K562 (cell line): ENCODE measurements around the gene DEPP1. TPM values are rescaled to one million over a fixed set of nuclear protein-coding genes. Genes with fewer than 3 reads are reported as not detected.

Source experiments
- CREM ChIP-seq: IDR thresholded peaks from 2 replicates; pipeline ENCODE4 v1.6.1; 2014; ENCODE audit warnings: antibody characterized with exemption, low read depth
- EZH2 ChIP-seq: IDR thresholded peaks from 2 replicates; pipeline ENCODE4 v1.6.1; 2012; ENCODE audit warnings: low read depth, mild to moderate bottlenecking, inconsistent platforms, low read length, borderline replicate concordance
- FIP1L1 ChIP-seq: fragments of 200-400 bp; formaldehyde crosslinking; IDR thresholded peaks from 2 replicates; pipeline ENCODE4 v1.6.1; 2018; ENCODE audit warnings: mild to moderate bottlenecking, low read depth, low read length; ENCODE audit not compliant: poor library complexity, severe bottlenecking
- IRF2 ChIP-seq: sonication (generic); formaldehyde crosslinking; IDR thresholded peaks from 2 replicates; pipeline ENCODE4 v1.8.1; 2022; ENCODE audit warnings: mild to moderate bottlenecking, missing genetic modification reagents
- NR1H2 ChIP-seq: sonication (generic); formaldehyde crosslinking; IDR thresholded peaks from 2 replicates; pipeline ENCODE4 v1.4.0; 2020; ENCODE audit warnings: mild to moderate bottlenecking, missing genetic modification reagents
- RAD51 ChIP-seq: fragments of 450-650 bp; IDR thresholded peaks from 2 replicates; pipeline ENCODE4 v1.7.1; 2016; ENCODE audit warnings: low read depth, mild to moderate bottlenecking, borderline replicate concordance
- RBM25 ChIP-seq: fragments of 200-400 bp; formaldehyde crosslinking; IDR thresholded peaks from 2 replicates; pipeline ENCODE4 v1.6.1; 2018; ENCODE audit warnings: low read length, low read depth, moderate library complexity; ENCODE audit not compliant: severe bottlenecking
- TAF9B ChIP-seq: fragments of 450-650 bp; IDR thresholded peaks from 2 replicates; pipeline ENCODE4 v1.6.1; 2018; ENCODE audit warnings: mild to moderate bottlenecking; ENCODE audit not compliant: partially characterized antibody
- TCF7L2 ChIP-seq: fragments of 150-350 bp; IDR thresholded peaks from 2 replicates; pipeline ENCODE4 v1.6.1; 2016; ENCODE audit warnings: low read depth, mild to moderate bottlenecking, low read length, moderate library complexity
- ZBTB8A ChIP-seq: fragments of 450-650 bp; IDR thresholded peaks from 2 replicates; pipeline ENCODE4 v1.6.1; 2018; ENCODE audit warnings: mild to moderate bottlenecking, moderate library complexity; ENCODE audit not compliant: partially characterized antibody
- ZNF316 ChIP-seq: fragments of 450-650 bp; IDR thresholded peaks from 2 replicates; pipeline ENCODE4 v1.6.1; 2016
- ZNF324 ChIP-seq: fragments of 250-450 bp; sonication (Bioruptor Pico); IDR thresholded peaks from 2 replicates; pipeline ENCODE4 v1.4.0; 2020; ENCODE audit warnings: mild to moderate bottlenecking
- ZNF444 ChIP-seq: fragments of 250-450 bp; sonication (Bioruptor Pico); IDR thresholded peaks from 2 replicates; pipeline ENCODE4 v1.4.0; 2020; ENCODE audit warnings: mild to moderate bottlenecking, moderate library complexity
- ZNF584 ChIP-seq: fragments of 200-800 bp; sonication (Bioruptor generic); IDR thresholded peaks from 2 replicates; pipeline ENCODE4 v1.6.1; 2016; ENCODE audit warnings: low read depth, mild to moderate bottlenecking, missing genetic modification characterization, missing compliant biosample characterization
- polyA plus RNA-seq, 8 experiments: library from polyadenylated mRNA; depleted of rRNA in 4 of 8; stranded (reverse) in 5 of 8; unstranded in 3 of 8; fragments of >200 nt; fragmentation: Nextera tagmentation in 2 of 8; fragmentation: Illumina TruSeq in 1 of 8; extraction: Ambion mirVana in 2 of 8; extraction: Trizol in 1 of 8; gene quantifications; 2 replicates each; pipeline versions ENCODE4 v1.2.1 to v1.2.3, GENCODE V29; 2011 to 2014; ENCODE audit warnings: inconsistent platforms in 1 of 8, missing spikeins in 1 of 8
- total RNA-seq, 7 experiments: library from RNA; depleted of rRNA in 6 of 7; stranded (reverse); fragments of >200 nt in 6 of 7; fragmentation: Illumina TruSeq in 2 of 7; extraction: Trizol in 2 of 7; gene quantifications; 2 replicates each; pipeline versions ENCODE4 v1.2.1 to v1.2.3, GENCODE V29; 2011 to 2021; ENCODE audit warnings: low replicate concordance in 1 of 7
- TF ChIP-seq, protein P1 (sequence below), 2 experiments: fragments of 450-650 bp; IDR thresholded peaks; 2 replicates each; pipeline ENCODE4 v1.6.1; 2016
- TF ChIP-seq, protein P2 (sequence below), 2 experiments: fragments of 450-650 bp; formaldehyde crosslinking in 1 of 2; IDR thresholded peaks; 2 replicates each; pipeline versions ENCODE4 v1.4.0 to v1.6.1; 2014 to 2020; ENCODE audit warnings: mild to moderate bottlenecking in 2 of 2, borderline replicate concordance in 1 of 2, low read depth in 1 of 2
- TF ChIP-seq, protein P3 (sequence below): fragments of 250-450 bp; sonication (Bioruptor Pico); IDR thresholded peaks from 2 replicates; pipeline ENCODE4 v1.5.0; 2021; ENCODE audit warnings: mild to moderate bottlenecking, borderline replicate concordance

DEPP1 gene
- total and polyA plus RNA-seq, 9 of the 15 experiments (the other 6 are each of a cell fraction or from before 2014, with no cell fraction given) = 0.04 to 0.54 (median 0.20) TPM; not detected in 1

DNA sequence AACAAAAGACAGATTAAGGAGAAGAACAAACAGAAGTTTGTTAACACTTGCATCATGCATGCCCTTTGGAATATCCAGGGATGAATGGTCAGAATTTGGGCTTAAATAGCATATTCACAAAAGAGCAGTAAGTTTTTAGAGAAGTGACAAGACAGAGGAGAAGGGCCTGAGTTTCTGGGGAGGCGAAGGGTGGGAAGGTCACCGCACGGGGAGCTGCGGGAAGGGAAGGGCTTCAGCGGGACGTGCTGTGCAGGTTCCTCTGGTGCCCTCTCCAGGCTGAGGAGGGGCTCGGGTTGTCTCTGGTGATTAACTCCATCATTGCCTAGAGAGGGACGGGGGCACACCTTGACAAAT, 11.7 kb upstream of the DEPP1 start (continued):
- TF ChIP-seq IRF2 (CRISPR knock-in tag) = no peak
- no peak for TF ChIP-seq TAF9B
- no peak for TF ChIP-seq ZNF316
- no peak for TF ChIP-seq EZH2
- no peak for TF ChIP-seq NR1H2 (CRISPR knock-in tag)
- no peak for TF ChIP-seq FIP1L1
- no peak for TF ChIP-seq ZNF324 (CRISPR knock-in tag)
- TF ChIP-seq ZNF444 (CRISPR knock-in tag) = no peak
- no peak for TF ChIP-seq ZBTB8A
- TF ChIP-seq RBM25 = no peak
- TF ChIP-seq, protein P1, sequence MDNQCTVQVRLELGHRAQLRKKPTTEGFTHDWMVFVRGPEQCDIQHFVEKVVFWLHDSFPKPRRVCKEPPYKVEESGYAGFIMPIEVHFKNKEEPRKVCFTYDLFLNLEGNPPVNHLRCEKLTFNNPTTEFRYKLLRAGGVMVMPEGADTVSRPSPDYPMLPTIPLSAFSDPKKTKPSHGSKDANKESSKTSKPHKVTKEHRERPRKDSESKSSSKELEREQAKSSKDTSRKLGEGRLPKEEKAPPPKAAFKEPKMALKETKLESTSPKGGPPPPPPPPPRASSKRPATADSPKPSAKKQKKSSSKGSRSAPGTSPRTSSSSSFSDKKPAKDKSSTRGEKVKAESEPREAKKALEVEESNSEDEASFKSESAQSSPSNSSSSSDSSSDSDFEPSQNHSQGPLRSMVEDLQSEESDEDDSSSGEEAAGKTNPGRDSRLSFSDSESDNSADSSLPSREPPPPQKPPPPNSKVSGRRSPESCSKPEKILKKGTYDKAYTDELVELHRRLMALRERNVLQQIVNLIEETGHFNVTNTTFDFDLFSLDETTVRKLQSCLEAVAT (IDR thresholded peaks at IDR 0.05) = peak in 1 of 2 experiments; percentile 59; a peak in 1 of 4 replicates
- no peak for TF ChIP-seq TCF7L2
- 0 out of 2 replicates have a peak, but pooled peaks have one; percentile 16 for TF ChIP-seq CREM
- TF ChIP-seq ZNF584 (CRISPR knock-in tag) = no peak
- no peak for TF ChIP-seq RAD51
- TF ChIP-seq, protein P2, sequence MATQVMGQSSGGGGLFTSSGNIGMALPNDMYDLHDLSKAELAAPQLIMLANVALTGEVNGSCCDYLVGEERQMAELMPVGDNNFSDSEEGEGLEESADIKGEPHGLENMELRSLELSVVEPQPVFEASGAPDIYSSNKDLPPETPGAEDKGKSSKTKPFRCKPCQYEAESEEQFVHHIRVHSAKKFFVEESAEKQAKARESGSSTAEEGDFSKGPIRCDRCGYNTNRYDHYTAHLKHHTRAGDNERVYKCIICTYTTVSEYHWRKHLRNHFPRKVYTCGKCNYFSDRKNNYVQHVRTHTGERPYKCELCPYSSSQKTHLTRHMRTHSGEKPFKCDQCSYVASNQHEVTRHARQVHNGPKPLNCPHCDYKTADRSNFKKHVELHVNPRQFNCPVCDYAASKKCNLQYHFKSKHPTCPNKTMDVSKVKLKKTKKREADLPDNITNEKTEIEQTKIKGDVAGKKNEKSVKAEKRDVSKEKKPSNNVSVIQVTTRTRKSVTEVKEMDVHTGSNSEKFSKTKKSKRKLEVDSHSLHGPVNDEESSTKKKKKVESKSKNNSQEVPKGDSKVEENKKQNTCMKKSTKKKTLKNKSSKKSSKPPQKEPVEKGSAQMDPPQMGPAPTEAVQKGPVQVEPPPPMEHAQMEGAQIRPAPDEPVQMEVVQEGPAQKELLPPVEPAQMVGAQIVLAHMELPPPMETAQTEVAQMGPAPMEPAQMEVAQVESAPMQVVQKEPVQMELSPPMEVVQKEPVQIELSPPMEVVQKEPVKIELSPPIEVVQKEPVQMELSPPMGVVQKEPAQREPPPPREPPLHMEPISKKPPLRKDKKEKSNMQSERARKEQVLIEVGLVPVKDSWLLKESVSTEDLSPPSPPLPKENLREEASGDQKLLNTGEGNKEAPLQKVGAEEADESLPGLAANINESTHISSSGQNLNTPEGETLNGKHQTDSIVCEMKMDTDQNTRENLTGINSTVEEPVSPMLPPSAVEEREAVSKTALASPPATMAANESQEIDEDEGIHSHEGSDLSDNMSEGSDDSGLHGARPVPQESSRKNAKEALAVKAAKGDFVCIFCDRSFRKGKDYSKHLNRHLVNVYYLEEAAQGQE (IDR thresholded peaks at IDR 0.05; ENCODE audit: borderline replicate concordance) = peak; percentile 86
- TF ChIP-seq, protein P2 (CRISPR knock-in tag; IDR thresholded peaks at IDR 0.05; ENCODE audit: low read depth) = no peak
- TF ChIP-seq, protein P3, sequence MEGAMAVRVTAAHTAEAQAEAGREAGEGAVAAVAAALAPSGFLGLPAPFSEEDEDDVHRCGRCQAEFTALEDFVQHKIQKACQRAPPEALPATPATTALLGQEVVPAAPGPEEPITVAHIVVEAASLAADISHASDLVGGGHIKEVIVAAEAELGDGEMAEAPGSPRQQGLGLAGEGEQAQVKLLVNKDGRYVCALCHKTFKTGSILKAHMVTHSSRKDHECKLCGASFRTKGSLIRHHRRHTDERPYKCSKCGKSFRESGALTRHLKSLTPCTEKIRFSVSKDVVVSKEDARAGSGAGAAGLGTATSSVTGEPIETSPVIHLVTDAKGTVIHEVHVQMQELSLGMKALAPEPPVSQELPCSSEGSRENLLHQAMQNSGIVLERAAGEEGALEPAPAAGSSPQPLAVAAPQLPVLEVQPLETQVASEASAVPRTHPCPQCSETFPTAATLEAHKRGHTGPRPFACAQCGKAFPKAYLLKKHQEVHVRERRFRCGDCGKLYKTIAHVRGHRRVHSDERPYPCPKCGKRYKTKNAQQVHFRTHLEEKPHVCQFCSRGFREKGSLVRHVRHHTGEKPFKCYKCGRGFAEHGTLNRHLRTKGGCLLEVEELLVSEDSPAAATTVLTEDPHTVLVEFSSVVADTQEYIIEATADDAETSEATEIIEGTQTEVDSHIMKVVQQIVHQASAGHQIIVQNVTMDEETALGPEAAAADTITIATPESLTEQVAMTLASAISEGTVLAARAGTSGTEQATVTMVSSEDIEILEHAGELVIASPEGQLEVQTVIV (CRISPR knock-in tag) = no peak
